Skeletal muscle satellite cell (primary cell): Measurements from ENCODE around the gene TGIF1.

ENCODE experiments used
- H3K27me3 ChIP-seq: 2 replicates; pipeline ENCODE4 v1.7.0; 2013; ENCODE audit warnings: low read length; ENCODE audit not compliant: control insufficient read depth, insufficient read depth
- H3K36me3 ChIP-seq: 2 replicates; pipeline ENCODE4 v1.7.0; 2013; ENCODE audit warnings: mild to moderate bottlenecking, control low read depth, low read length; ENCODE audit not compliant: insufficient read depth
- H3K4me1 ChIP-seq: 2 replicates; pipeline ENCODE4 v1.7.0; 2013; ENCODE audit warnings: low read length; ENCODE audit not compliant: control insufficient read depth, insufficient read depth
- H3K4me2 ChIP-seq: 2 replicates; pipeline ENCODE4 v1.7.0; 2013; ENCODE audit warnings: mild to moderate bottlenecking, low read length
- H3K4me3 ChIP-seq: 2 replicates; pipeline ENCODE4 v1.7.0; 2013; ENCODE audit warnings: low read length
- H3K9ac ChIP-seq: 2 replicates; pipeline ENCODE4 v1.7.0; 2013; ENCODE audit warnings: mild to moderate bottlenecking, low read depth, low read length, moderate library complexity
- H3K9me3 ChIP-seq: replicated peaks from 2 replicates; pipeline ENCODE4 v1.7.0; 2013; ENCODE audit warnings: mild to moderate bottlenecking, control low read depth, low read length

The TGIF1 gene

GRCh38 chr18:3472681-3473544 is 22.9 kb downstream of the TGIF1 start:
- Histone ChIP-seq H3K36me3 (no peaks in the 10 kb centered on the region), H3K4me2 (no peak overlapping the region), H3K4me1 (no peaks in the 10 kb centered on the region), H3K27me3 (no peaks in the 10 kb centered on the region), H3K4me3 (no peak overlapping the region), H3K9me3 (no peaks in the 10 kb centered on the region), H3K9ac (no peak overlapping the region)

- Histone ChIP-seq H3K27me3 (no peaks in the 10 kb centered on the region), H3K36me3 (no peaks in the 10 kb centered on the region), H3K9me3 (no peaks in the 10 kb centered on the region), H3K4me2 (no peak overlapping the region), H3K4me1 (no peaks in the 10 kb centered on the region), H3K4me3 (no peak overlapping the region), H3K9ac (no peak overlapping the region)
These were observed 28.4 kb downstream of the TGIF1 start for GRCh38 chr18:3478262-3478978.

- Histone ChIP-seq H3K27me3 (no peaks in the 10 kb centered on the region), H3K4me2 (no peak overlapping the region), H3K36me3 (no peaks in the 10 kb centered on the region), H3K4me1 (no peaks in the 10 kb centered on the region), H3K9ac (no peak overlapping the region), H3K9me3 (no peaks in the 10 kb centered on the region), H3K4me3 (no peak overlapping the region)
These were observed 30.1 kb downstream of the TGIF1 start for GRCh38 chr18:3479978-3480509.

- Histone ChIP-seq H3K4me1 (no peaks in the 10 kb centered on the region), H3K9me3 (no peaks in the 10 kb centered on the region), H3K27me3 (no peaks in the 10 kb centered on the region), H3K9ac (no peak overlapping the region), H3K36me3 (no peaks in the 10 kb centered on the region), H3K4me2 (no peak overlapping the region), H3K4me3 (no peak overlapping the region)
These were observed 31.0 kb downstream of the TGIF1 start for GRCh38 chr18:3480827-3481573.

- Histone ChIP-seq H3K36me3 (no peaks in the 10 kb centered on the region), H3K4me3 (no peak overlapping the region), H3K27me3 (no peaks in the 10 kb centered on the region), H3K9me3 (no peaks in the 10 kb centered on the region), H3K9ac (no peak overlapping the region), H3K4me1 (no peaks in the 10 kb centered on the region), H3K4me2 (no peak overlapping the region)
These were observed 31.8 kb downstream of the TGIF1 start for GRCh38 chr18:3481696-3482210.

- Histone ChIP-seq H3K36me3 (no peaks in the 10 kb centered on the region), H3K27me3 (no peaks in the 10 kb centered on the region)
These were observed 32.3 kb downstream of the TGIF1 start for GRCh38 chr18:3482258-3482657.

DNA sequence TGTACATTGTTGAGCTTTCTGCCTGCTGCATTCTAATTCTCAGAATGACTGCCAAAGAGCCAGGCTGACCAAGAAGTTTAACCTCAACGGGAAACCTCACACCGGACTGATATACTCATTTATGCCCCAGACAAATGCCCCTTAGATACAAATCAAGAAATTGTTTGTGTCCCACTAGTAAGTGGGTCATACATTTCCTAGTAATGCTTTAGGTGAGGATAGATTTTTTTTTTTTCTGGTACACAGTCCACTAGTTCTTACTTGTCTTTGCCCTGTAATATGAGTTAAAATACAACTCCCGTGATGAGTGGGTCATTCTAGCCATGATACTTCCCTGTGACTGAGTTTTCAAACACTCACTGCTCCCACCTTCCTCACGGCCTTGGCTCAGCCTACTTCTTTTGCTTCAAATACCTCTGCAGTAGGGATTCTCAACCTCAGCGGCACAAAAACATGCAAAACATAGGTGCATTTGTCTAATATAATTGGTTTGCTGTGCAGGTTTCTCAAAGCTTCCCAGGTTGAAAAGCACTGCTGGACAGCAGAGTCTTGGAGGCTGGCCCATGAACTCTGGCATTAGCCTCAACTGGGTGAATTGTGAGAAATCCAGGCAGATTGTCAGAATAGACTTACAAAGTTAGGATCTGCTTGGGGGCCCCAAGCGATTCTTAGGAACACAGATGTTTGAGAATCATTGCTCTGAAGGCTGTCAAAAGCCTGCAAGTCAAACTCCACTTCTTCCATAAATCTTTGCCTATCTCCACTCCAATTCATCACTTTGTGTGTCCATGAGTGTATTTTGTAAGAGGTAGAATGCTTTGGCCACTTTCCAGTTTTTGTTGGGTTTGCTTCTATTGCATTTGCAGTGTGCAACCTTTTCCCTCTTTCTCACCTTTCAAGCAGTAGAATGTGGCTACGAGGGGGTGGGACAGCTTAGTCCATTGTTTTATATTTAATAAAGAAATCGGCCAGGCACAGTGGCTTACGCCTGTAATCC is 35.5 kb downstream of the TGIF1 start:
- Histone ChIP-seq H3K4me2 (no peak overlapping the region), H3K36me3 (no peaks in the 10 kb centered on the region), H3K9ac (no peak overlapping the region), H3K27me3 (no peaks in the 10 kb centered on the region), H3K4me1 (no peaks in the 10 kb centered on the region), H3K9me3 (no peaks in the 10 kb centered on the region), H3K4me3 (no peak overlapping the region)

More at GRCh38 chr18:3482258-3482657, 32.3 kb downstream of the TGIF1 start:
- H3K4me3 ChIP-seq, result no peak overlapping the region
- H3K4me1 ChIP-seq, result no peaks in the 10 kb centered on the region
- H3K4me2 ChIP-seq, result no peak overlapping the region
- no peak overlapping the region for H3K9ac ChIP-seq
- H3K9me3 ChIP-seq, result no peaks in the 10 kb centered on the region

DNA sequence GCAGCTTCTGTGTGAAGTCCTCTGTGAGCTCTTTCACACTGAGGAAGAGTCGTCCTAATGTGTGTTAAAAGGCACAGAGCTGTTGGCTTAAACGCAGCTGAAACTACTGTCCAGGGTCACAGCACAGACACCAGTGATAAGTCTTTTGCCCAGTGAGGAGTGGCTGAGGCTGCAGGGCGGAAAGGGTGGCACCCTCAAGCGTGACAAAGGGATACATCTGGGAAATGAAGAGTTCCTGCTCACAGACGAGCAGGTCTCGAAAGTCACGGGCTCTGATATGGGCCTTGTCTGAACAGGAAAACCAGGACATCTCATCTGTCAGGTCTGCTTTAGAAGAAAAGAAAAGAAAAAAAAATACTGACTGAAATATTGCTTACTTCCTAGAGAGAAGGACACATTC is 36.5 kb downstream of the TGIF1 start:
- Histone ChIP-seq H3K4me2 (no peak overlapping the region), H3K9me3 (no peaks in the 10 kb centered on the region), H3K4me1 (no peaks in the 10 kb centered on the region), H3K4me3 (no peak overlapping the region), H3K9ac (no peak overlapping the region), H3K36me3 (no peaks in the 10 kb centered on the region), H3K27me3 (no peaks in the 10 kb centered on the region)

- Histone ChIP-seq H3K27me3 (no peaks in the 10 kb centered on the region), H3K9me3 (no peaks in the 10 kb centered on the region), H3K36me3 (no peaks in the 10 kb centered on the region), H3K4me1 (peaks cover 4% of the 10 kb centered on the region), H3K4me3 (no peak overlapping the region), H3K4me2 (no peak overlapping the region), H3K9ac (no peak overlapping the region)
These were observed 39.5 kb downstream of the TGIF1 start for GRCh38 chr18:3489462-3489861.

- Histone ChIP-seq H3K4me3 (no peak overlapping the region), H3K27me3 (no peaks in the 10 kb centered on the region), H3K9me3 (no peaks in the 10 kb centered on the region), H3K4me2 (no peak overlapping the region), H3K9ac (no peak overlapping the region), H3K36me3 (no peaks in the 10 kb centered on the region), H3K4me1 (peaks cover 4% of the 10 kb centered on the region)
These were observed 42.1 kb downstream of the TGIF1 start for GRCh38 chr18:3491981-3492555.
